PC-3 (cell line): Measurements from ENCODE around the gene SH3BP5.

Experiments
- CTCF ChIP-seq: fragments of 300-600 bp; sonication (generic); conservative IDR thresholded peaks from 2 replicates; pipeline ENCODE4 v1.5.1; 2017; ENCODE audit warnings: antibody characterized with exemption, low read depth, mild to moderate bottlenecking, low read length
- EZH2 ChIP-seq: fragments of 300-600 bp; sonication (generic); IDR thresholded peaks from one replicate; pipeline ENCODE4 v1.6.1; 2017; ENCODE audit warnings: antibody characterized with exemption, mild to moderate bottlenecking, low read length; ENCODE audit not compliant: unreplicated experiment
- EZH2phosphoT487 ChIP-seq: fragments of 300-600 bp; sonication (generic); IDR thresholded peaks from 2 replicates; pipeline ENCODE4 v1.6.1; 2018; ENCODE audit warnings: mild to moderate bottlenecking, antibody characterized with exemption, low read length, borderline replicate concordance

GRCh38 chr3:15359677-15360397, 27.5 kb upstream of the SH3BP5 start:
- TF ChIP-seq EZH2phosphoT487 (no peak), CTCF (no peak), EZH2 (no peak)
